Measurements from ENCODE around the gene THSD7B. TPM values are rescaled to one million over a fixed set of nuclear protein-coding genes. Genes with fewer than 3 reads are reported as not detected.
"Not testable (repeated sequence)": the region's sequence is repeated elsewhere in the genome, so short reads cannot be mapped to it uniquely, and the experiment has no call there.

THSD7B gene
- total RNA-seq, 1 donor from 2014 or later = 2.1 TPM

DNA sequence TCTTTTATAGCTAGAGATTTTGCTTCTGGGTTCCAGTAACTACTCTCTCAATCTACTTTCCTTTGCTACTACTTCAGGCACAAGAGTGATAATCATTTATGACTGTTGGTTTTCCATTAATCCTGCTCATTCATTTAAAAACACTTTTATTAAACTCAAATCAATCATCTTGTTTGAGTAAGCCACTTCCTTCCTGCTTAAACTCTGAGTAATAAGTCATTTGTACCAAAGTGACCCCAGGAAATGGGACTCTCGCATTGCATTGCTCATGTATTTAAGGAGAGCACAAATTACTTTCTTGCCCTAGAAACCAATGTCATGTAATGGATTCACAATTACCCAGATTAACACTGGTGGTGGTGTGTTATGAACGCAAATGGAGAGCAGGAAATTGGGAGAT lies 928.2 kb downstream of the THSD7B start:
- H3K27ac ChIP-seq (ENCODE audit: low read depth, low read length) = no peak overlapping the region
- H3K27me3 ChIP-seq (ENCODE audit: control insufficient read depth in 3 of 3, insufficient read depth in 3 of 3, low read length in 3 of 3) = no peaks in the 10 kb centered on the region
- no peaks in the 10 kb centered on the region for H3K4me1 ChIP-seq (ENCODE audit: control insufficient read depth in 3 of 3, insufficient read depth in 3 of 3, low read length in 3 of 3)
- H3K9me3 ChIP-seq (ENCODE audit: control insufficient read depth in 3 of 3, low read length in 3 of 3) = no peaks in the 10 kb centered on the region
- H3K4me3 ChIP-seq (ENCODE audit: low read length in 3 of 3) = no peak overlapping the region
- no peaks in the 10 kb centered on the region for H3K36me3 ChIP-seq (ENCODE audit: control insufficient read depth in 3 of 3, insufficient read depth in 3 of 3, low read length in 3 of 3)
- H3K9ac ChIP-seq (ENCODE audit: low read depth in 1 of 3, low read length in 3 of 3) = no peak overlapping the region

DNA sequence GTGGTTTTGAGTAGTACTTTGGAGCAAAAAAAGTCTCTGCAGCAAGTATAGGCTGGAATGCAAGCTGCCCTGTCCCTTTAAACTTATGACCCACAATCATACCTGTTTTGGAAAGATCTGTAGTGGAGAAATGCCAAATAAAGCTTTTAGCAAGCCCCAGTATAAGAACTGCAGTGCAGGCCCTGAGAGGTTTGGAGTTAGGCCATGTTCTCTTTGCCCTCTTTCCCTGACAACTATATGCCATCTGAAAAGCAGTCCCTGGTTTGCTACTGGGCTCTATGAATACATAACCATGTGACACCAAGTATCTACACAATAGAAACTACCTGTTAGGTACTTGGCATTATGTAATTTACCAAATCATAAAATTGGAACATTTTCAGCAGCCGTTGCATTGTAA lies 931.6 kb downstream of the THSD7B start:
- no peaks in the 10 kb centered on the region for H3K27me3 ChIP-seq (ENCODE audit: control insufficient read depth in 3 of 3, insufficient read depth in 3 of 3, low read length in 3 of 3)
- peaks cover 0 to 2% (median 0%) of the 10 kb centered on the region in 3 donors for H3K9me3 ChIP-seq (ENCODE audit: control insufficient read depth in 3 of 3, low read length in 3 of 3)
- no peak overlapping the region for H3K27ac ChIP-seq (ENCODE audit: low read depth, low read length)
- no peak overlapping the region for H3K4me3 ChIP-seq (ENCODE audit: low read length in 3 of 3)
- H3K4me1 ChIP-seq (ENCODE audit: control insufficient read depth in 3 of 3, insufficient read depth in 3 of 3, low read length in 3 of 3) = no peaks in the 10 kb centered on the region
- no peaks in the 10 kb centered on the region for H3K36me3 ChIP-seq (ENCODE audit: control insufficient read depth in 3 of 3, insufficient read depth in 3 of 3, low read length in 3 of 3)
- no peak overlapping the region for H3K9ac ChIP-seq (ENCODE audit: low read depth in 1 of 3, low read length in 3 of 3)

DNA sequence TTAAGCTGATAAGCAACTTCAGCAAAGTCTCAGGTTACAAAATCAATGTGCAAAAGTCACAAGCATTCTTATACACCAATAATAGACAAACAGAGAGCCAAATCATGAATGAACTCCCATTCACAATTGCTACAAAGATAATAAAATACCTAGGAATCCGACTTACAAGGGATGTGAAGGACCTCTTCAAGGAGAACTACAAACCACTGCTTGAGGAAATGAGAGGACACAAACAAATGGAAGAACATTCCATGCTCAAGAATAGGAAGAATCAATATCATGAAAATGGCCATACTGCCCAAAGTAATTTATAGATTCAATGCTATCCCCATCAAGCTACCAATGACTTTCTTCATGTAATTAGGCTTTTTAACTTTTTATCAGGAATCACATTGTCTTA lies 934.9 kb downstream of the THSD7B start:
- H3K9me3 ChIP-seq (ENCODE audit: control insufficient read depth in 3 of 3, low read length in 3 of 3); H3K4me3 ChIP-seq (ENCODE audit: low read length in 3 of 3); H3K9ac ChIP-seq (ENCODE audit: low read depth in 1 of 3, low read length in 3 of 3); H3K4me1 ChIP-seq (ENCODE audit: control insufficient read depth in 3 of 3, insufficient read depth in 3 of 3, low read length in 3 of 3); H3K36me3 ChIP-seq (ENCODE audit: control insufficient read depth in 3 of 3, insufficient read depth in 3 of 3, low read length in 3 of 3); H3K27ac ChIP-seq (ENCODE audit: low read depth, low read length); H3K27me3 ChIP-seq (ENCODE audit: control insufficient read depth in 3 of 3, insufficient read depth in 3 of 3, low read length in 3 of 3): not testable (repeated sequence)

DNA sequence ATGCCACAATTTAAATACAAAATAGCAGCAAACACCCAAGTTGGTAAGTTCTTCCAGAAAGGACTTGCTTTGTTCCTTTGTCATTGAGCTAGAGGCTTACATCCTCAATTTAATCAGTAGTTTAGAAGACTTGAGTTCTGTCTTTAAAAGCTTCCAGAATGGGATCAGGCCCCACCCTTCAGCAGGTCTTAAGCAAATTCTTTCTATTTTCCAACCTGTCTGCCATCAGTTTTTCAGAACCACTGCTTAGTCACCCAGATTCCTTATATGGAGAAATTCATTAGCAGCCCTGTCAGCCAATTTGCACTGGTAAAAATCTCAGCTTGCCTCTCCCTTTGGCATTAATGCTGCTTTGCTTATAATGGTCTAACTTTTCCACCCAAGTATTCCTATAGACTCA lies 935.3 kb downstream of the THSD7B start:
- Histone ChIP-seq H3K9me3 (ENCODE audit: control insufficient read depth in 3 of 3, low read length in 3 of 3) (peaks cover 0 to 2% (median 0%) of the 10 kb centered on the region in 3 donors), H3K27ac (ENCODE audit: low read depth, low read length) (no peak overlapping the region), H3K27me3 (ENCODE audit: control insufficient read depth in 3 of 3, insufficient read depth in 3 of 3, low read length in 3 of 3) (no peaks in the 10 kb centered on the region), H3K36me3 (ENCODE audit: control insufficient read depth in 3 of 3, insufficient read depth in 3 of 3, low read length in 3 of 3) (no peaks in the 10 kb centered on the region), H3K4me1 (ENCODE audit: control insufficient read depth in 3 of 3, insufficient read depth in 3 of 3, low read length in 3 of 3) (no peaks in the 10 kb centered on the region), H3K9ac (ENCODE audit: low read depth in 1 of 3, low read length in 3 of 3) (no peak overlapping the region), H3K4me3 (ENCODE audit: low read length in 3 of 3) (no peak overlapping the region)

DNA sequence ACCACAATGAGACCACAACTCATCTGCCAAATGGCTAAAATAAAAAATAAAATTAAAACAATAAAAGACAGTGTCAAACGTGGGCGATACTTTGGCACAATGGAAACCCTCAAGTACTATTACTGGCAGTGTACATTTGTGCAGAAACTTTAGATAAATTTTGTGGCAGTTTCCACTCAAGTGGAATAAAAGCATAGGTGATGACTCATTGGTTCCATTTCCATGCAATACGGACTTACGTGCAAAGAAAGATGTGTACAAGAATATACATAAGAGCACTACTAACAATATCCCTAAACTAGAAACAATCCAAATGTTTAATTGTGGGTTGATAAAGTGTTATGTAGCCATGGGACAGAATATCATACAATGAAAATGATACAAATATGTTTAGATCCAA lies 940.0 kb downstream of the THSD7B start:
- H3K9me3 ChIP-seq (ENCODE audit: control insufficient read depth in 3 of 3, low read length in 3 of 3) = peaks cover 0 to 2% (median 2%) of the 10 kb centered on the region in 3 donors
- no peak overlapping the region for H3K4me3 ChIP-seq (ENCODE audit: low read length in 3 of 3)
- no peaks in the 10 kb centered on the region for H3K4me1 ChIP-seq (ENCODE audit: control insufficient read depth in 3 of 3, insufficient read depth in 3 of 3, low read length in 3 of 3)
- H3K27me3 ChIP-seq (ENCODE audit: control insufficient read depth in 3 of 3, insufficient read depth in 3 of 3, low read length in 3 of 3) = no peaks in the 10 kb centered on the region
- no peak overlapping the region for H3K27ac ChIP-seq (ENCODE audit: low read depth, low read length)
- H3K9ac ChIP-seq (ENCODE audit: low read depth in 1 of 3, low read length in 3 of 3) = no peak overlapping the region
- no peaks in the 10 kb centered on the region for H3K36me3 ChIP-seq (ENCODE audit: control insufficient read depth in 3 of 3, insufficient read depth in 3 of 3, low read length in 3 of 3)

DNA sequence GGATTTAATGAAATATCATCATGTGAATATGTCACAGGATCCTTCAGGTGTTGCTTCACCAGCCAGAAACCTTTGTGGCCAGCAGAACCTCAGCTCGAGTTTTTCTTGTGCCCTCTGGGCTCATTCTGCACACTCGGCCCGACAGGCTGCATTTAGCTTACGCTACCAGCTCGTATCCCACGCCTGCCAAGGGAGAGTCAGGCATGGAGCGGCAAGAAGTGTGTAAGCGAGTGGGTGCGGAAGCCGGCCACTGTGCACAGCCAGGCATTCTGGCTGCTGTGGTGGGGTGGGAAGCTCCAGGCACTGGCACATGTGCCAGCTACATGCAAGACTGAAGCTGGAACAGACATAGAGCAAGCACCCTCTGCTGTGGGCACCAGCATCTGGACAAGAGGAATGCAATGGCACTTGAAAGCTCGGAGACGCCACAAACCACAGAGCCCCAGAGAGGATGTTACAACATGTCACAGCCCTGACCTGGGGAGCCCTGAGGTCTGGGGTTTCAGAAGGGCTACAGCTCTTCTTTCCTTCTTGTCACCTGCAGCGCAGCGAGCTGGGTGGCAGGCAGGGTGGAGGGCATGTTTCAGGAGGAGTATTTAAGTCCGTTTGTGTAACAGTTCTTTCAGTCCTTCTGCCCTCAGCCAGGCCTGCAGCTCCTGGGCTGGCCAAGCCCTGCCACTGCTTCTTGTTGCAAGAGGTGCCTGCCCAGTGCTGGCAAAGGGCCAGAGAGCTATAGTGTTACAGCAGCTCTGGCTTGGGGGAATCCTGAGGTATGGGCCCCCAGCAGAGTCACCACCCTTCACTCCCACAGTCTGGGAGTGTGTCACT lies 941.7 kb downstream of the THSD7B start:
- Histone ChIP-seq H3K9me3 (ENCODE audit: control insufficient read depth in 3 of 3, low read length in 3 of 3) (peaks cover 0 to 2% (median 0%) of the 10 kb centered on the region in 3 donors), H3K9ac (ENCODE audit: low read depth in 1 of 3, low read length in 3 of 3) (no peak overlapping the region), H3K4me1 (ENCODE audit: control insufficient read depth in 3 of 3, insufficient read depth in 3 of 3, low read length in 3 of 3) (no peaks in the 10 kb centered on the region), H3K27ac (ENCODE audit: low read depth, low read length) (no peak overlapping the region), H3K36me3 (ENCODE audit: control insufficient read depth in 3 of 3, insufficient read depth in 3 of 3, low read length in 3 of 3) (no peaks in the 10 kb centered on the region), H3K4me3 (ENCODE audit: low read length in 3 of 3) (no peak overlapping the region), H3K27me3 (ENCODE audit: control insufficient read depth in 3 of 3, insufficient read depth in 3 of 3, low read length in 3 of 3) (no peaks in the 10 kb centered on the region)

DNA sequence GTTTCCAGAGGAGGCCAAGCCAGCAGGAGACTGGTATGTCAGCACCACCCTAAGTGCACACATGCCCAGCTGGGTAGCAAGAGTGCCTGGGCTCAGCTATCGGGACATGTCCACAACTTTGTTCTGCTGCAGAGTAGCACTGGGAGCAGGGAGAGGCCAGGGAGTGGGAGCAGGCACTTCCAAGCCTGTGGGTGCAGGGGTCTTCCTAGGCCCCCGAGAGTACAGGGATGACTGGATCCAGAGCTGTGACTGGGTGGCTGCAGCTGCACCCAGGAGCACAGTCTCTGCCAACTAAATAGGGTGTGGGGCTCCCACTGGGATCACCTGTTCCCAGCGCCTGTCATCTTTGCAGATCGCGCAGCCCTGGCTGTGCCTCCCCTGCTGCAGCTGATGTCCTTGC lies 943.0 kb downstream of the THSD7B start:
- Histone ChIP-seq H3K27me3 (ENCODE audit: control insufficient read depth in 3 of 3, insufficient read depth in 3 of 3, low read length in 3 of 3) (no peaks in the 10 kb centered on the region), H3K9ac (ENCODE audit: low read depth in 1 of 3, low read length in 3 of 3) (no peak overlapping the region), H3K36me3 (ENCODE audit: control insufficient read depth in 3 of 3, insufficient read depth in 3 of 3, low read length in 3 of 3) (no peaks in the 10 kb centered on the region), H3K4me1 (ENCODE audit: control insufficient read depth in 3 of 3, insufficient read depth in 3 of 3, low read length in 3 of 3) (no peaks in the 10 kb centered on the region), H3K9me3 (ENCODE audit: control insufficient read depth in 3 of 3, low read length in 3 of 3) (peaks cover 0 to 2% (median 0%) of the 10 kb centered on the region in 3 donors), H3K27ac (ENCODE audit: low read depth, low read length) (no peak overlapping the region), H3K4me3 (ENCODE audit: low read length in 3 of 3) (no peak overlapping the region)

DNA sequence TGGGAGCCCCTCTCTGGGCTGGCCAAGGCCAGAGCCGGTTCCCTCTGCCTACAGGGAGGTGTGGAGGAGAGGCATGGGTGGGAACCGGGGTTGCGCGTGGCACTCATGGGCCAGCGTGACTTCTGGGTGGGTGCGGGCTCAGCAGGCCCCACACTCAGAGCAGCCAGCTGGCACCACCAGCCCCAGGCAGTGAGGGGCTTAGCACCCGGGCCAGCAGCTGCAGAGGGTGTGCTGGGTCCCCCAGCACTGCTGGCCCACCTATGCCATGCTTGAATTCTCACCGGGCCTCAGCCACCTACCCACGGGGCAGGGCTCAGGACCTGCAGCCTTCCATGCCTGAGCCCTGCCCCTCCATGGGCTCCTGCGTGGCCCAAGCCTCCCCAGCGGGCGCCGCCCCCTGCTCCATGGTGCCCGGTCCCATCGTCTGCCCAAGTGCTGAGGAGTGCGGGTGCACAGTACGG lies 950.4 kb downstream of the THSD7B start:
- Histone ChIP-seq H3K4me1 (ENCODE audit: control insufficient read depth in 3 of 3, insufficient read depth in 3 of 3, low read length in 3 of 3) (no peaks in the 10 kb centered on the region), H3K27ac (ENCODE audit: low read depth, low read length) (no peak overlapping the region), H3K9ac (ENCODE audit: low read depth in 1 of 3, low read length in 3 of 3) (no peak overlapping the region), H3K9me3 (ENCODE audit: control insufficient read depth in 3 of 3, low read length in 3 of 3) (no peaks in the 10 kb centered on the region), H3K4me3 (ENCODE audit: low read length in 3 of 3) (no peak overlapping the region), H3K27me3 (ENCODE audit: control insufficient read depth in 3 of 3, insufficient read depth in 3 of 3, low read length in 3 of 3) (no peaks in the 10 kb centered on the region), H3K36me3 (ENCODE audit: control insufficient read depth in 3 of 3, insufficient read depth in 3 of 3, low read length in 3 of 3) (no peaks in the 10 kb centered on the region)

DNA sequence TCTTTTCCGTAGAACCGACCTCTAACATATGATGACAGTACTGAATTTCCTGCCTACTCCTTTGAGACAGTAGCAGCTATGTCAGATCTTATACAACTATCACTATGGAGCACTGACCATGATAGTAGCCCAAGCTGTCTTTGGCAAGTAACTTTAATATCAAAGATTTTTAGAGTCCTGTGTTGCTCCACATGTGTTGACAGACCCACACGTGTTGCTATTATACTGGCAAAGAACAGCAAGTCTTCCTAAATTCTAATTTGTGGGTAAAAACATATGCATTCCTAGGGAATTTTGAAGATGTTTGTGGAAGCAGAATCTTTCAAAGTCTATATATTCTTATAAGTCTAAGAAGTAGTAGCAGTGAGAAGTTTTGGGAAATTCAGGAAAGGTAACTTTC lies 953.4 kb downstream of the THSD7B start:
- H3K27ac ChIP-seq (ENCODE audit: low read depth, low read length) = no peak overlapping the region
- H3K9ac ChIP-seq (ENCODE audit: low read depth in 1 of 3, low read length in 3 of 3) = no peak overlapping the region
- H3K4me3 ChIP-seq (ENCODE audit: low read length in 3 of 3) = no peak overlapping the region
- H3K9me3 ChIP-seq (ENCODE audit: control insufficient read depth in 3 of 3, low read length in 3 of 3) = no peaks in the 10 kb centered on the region
- H3K4me1 ChIP-seq (ENCODE audit: control insufficient read depth in 3 of 3, insufficient read depth in 3 of 3, low read length in 3 of 3) = no peaks in the 10 kb centered on the region
- H3K36me3 ChIP-seq (ENCODE audit: control insufficient read depth in 3 of 3, insufficient read depth in 3 of 3, low read length in 3 of 3) = no peaks in the 10 kb centered on the region
- H3K27me3 ChIP-seq (ENCODE audit: control insufficient read depth in 3 of 3, insufficient read depth in 3 of 3, low read length in 3 of 3) = no peaks in the 10 kb centered on the region

DNA sequence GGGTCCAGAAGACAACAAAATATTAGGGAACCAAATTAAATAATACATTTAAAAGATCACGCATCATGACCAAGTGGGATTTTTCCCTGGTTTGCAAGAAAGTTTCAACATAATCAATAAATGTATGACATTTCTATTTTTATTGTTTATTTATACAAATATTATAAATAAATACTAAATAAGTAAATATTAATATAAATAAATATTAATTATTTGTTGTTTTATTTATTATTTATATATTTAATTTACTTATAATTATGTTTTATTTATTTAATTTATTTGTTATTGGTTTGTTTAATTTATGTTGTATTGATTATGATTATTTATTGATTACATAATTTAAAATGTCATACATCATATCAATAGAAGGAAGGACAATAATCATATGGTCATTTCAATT lies 956.4 kb downstream of the THSD7B start:
- H3K36me3 ChIP-seq (ENCODE audit: control insufficient read depth in 3 of 3, insufficient read depth in 3 of 3, low read length in 3 of 3) = no peaks in the 10 kb centered on the region

More for the DNA sequence above, 956.4 kb downstream of the THSD7B start:
- Histone ChIP-seq H3K27ac (ENCODE audit: low read depth, low read length) (no peak overlapping the region), H3K4me3 (ENCODE audit: low read length in 3 of 3) (no peak overlapping the region), H3K9me3 (ENCODE audit: control insufficient read depth in 3 of 3, low read length in 3 of 3) (no peaks in the 10 kb centered on the region), H3K27me3 (ENCODE audit: control insufficient read depth in 3 of 3, insufficient read depth in 3 of 3, low read length in 3 of 3) (no peaks in the 10 kb centered on the region), H3K9ac (ENCODE audit: low read depth in 1 of 3, low read length in 3 of 3) (no peak overlapping the region), H3K4me1 (ENCODE audit: control insufficient read depth in 3 of 3, insufficient read depth in 3 of 3, low read length in 3 of 3) (no peaks in the 10 kb centered on the region)
